Keratinocyte (primary cell): ENCODE results near the gene ABTB1. TPM values are rescaled to one million over a fixed set of nuclear protein-coding genes. Genes with fewer than 3 reads are reported as not detected.

Source experiments
- DNase-seq: peaks from one replicate; pipeline ENCODE4 v3.0.0-alpha.2; 2011; ENCODE audit warnings: low read depth, missing footprints, low spot score
- FAIRE-seq: peaks from 2 replicates; lab custom pipeline; 2011; peaks lifted over from hg19 to GRCh38; lab: Jason Lieb, UNC
- H2AFZ ChIP-seq: 2 replicates; pipeline ENCODE4 v1.6.0; 2012; ENCODE audit warnings: low read length, control low read depth, inconsistent platforms; ENCODE audit not compliant: control insufficient read depth
- H3K27ac ChIP-seq: 2 replicates; pipeline ENCODE4 v1.5.1; 2011; ENCODE audit warnings: low read length; ENCODE audit not compliant: control insufficient read depth, insufficient read depth
- H3K27me3 ChIP-seq: 3 replicates; pipeline ENCODE4 v1.6.0; 2011; ENCODE audit warnings: low read length; ENCODE audit not compliant: control insufficient read depth, insufficient read depth; ENCODE audit errors: extremely low read depth
- H3K36me3 ChIP-seq, 2 experiments: 2 replicates in 1 of 2; 3 replicates in 1 of 2; pipeline ENCODE4 v1.5.1; 2011; ENCODE audit warnings: low read length in 2 of 2, mild to moderate bottlenecking in 1 of 2; ENCODE audit not compliant: control insufficient read depth in 2 of 2, insufficient read depth in 2 of 2; ENCODE audit errors: extremely low read depth in 1 of 2
- H3K4me1 ChIP-seq: 3 replicates; pipeline ENCODE4 v1.5.1; 2011; ENCODE audit warnings: low read length; ENCODE audit not compliant: control insufficient read depth, insufficient read depth; ENCODE audit errors: extremely low read depth
- H3K4me2 ChIP-seq: 3 replicates; pipeline ENCODE4 v1.6.0; 2011; ENCODE audit warnings: low read depth, low read length; ENCODE audit not compliant: control insufficient read depth, insufficient read depth; ENCODE audit errors: extremely low read depth
- H3K4me3 ChIP-seq, 3 experiments: fragments of 200-600 bp in 1 of 3; sonication (generic) in 1 of 3; 2 replicates in 2 of 3; 3 replicates in 1 of 3; pipeline ENCODE4 v1.5.1; 2011 to 2016; ENCODE audit warnings: low read length in 3 of 3, mild to moderate bottlenecking in 3 of 3, control low read depth in 2 of 3, inconsistent platforms in 1 of 3, low read depth in 1 of 3, mixed read lengths in 1 of 3, mixed run types in 1 of 3, moderate library complexity in 1 of 3; ENCODE audit not compliant: control insufficient read depth in 2 of 3, insufficient read depth in 2 of 3; ENCODE audit errors: extremely low read depth in 1 of 3
- H3K79me2 ChIP-seq: 2 replicates; pipeline ENCODE4 v1.6.0; 2012; ENCODE audit warnings: low read length; ENCODE audit not compliant: control insufficient read depth, insufficient read depth
- H3K9ac ChIP-seq: 3 replicates; pipeline ENCODE4 v1.6.0; 2011; ENCODE audit warnings: low read length; ENCODE audit not compliant: control insufficient read depth, insufficient read depth; ENCODE audit errors: extremely low read depth
- H3K9me1 ChIP-seq: 3 replicates; pipeline ENCODE4 v1.6.0; 2011; ENCODE audit warnings: low read length; ENCODE audit not compliant: control insufficient read depth, insufficient read depth; ENCODE audit errors: extremely low read depth
- H3K9me3 ChIP-seq: 2 replicates; pipeline ENCODE4 v1.5.1; 2012; ENCODE audit warnings: low read depth, low read length; ENCODE audit not compliant: control insufficient read depth
- H4K20me1 ChIP-seq: 3 replicates; pipeline ENCODE4 v1.6.0; 2011; ENCODE audit warnings: low read length; ENCODE audit not compliant: control insufficient read depth, insufficient read depth; ENCODE audit errors: extremely low read depth
- EZH2 ChIP-seq: IDR thresholded peaks from one replicate; pipeline ENCODE4 v1.6.1; 2012; ENCODE audit warnings: inconsistent platforms, mild to moderate bottlenecking, low read length, moderate library complexity
- dilution Hi-C: fragments of 300-500 bp; cut with MboI; formaldehyde crosslinking; loops from one replicate; pipeline ENCODE4 v1.7.0; 2020; ENCODE audit warnings: low sequenced_read_pairs; ENCODE audit not compliant: extremely low pct_ligation_motif_present
- polyA plus RNA-seq, 5 experiments: library from polyadenylated mRNA; depleted of rRNA in 3 of 5; stranded (reverse) in 3 of 5; stranded (forward) in 1 of 5; unstranded in 1 of 5; fragments of >200 nt; gene quantifications; 1 replicate in 1 of 5; 2 replicates in 3 of 5; 3 replicates in 1 of 5; pipeline versions ENCODE4 v1.2.1 to v1.2.3, GENCODE V29; 2011 to 2012; ENCODE audit warnings: missing spikeins in 2 of 5, low read depth in 1 of 5, low replicate concordance in 1 of 5
- TF ChIP-seq, protein P1 (sequence below), 3 experiments: IDR thresholded peaks in 1 of 3; conservative IDR thresholded peaks in 1 of 3; optimal IDR thresholded peaks in 1 of 3; 2 replicates in 2 of 3; 3 replicates in 1 of 3; pipeline versions ENCODE3 to v1.5.1; 2011; ENCODE audit warnings: low read length in 3 of 3, mild to moderate bottlenecking in 3 of 3, moderate library complexity in 2 of 3, control low read depth in 1 of 3, inconsistent platforms in 1 of 3; ENCODE audit not compliant: insufficient read depth in 2 of 3; ENCODE audit errors: extremely low read depth in 1 of 3

Gene ABTB1
- polyA plus RNA-seq, 1 donor (not counting 4 experiments of a cell fraction or from before 2014, with no cell fraction given) = 11.6 TPM

DNA sequence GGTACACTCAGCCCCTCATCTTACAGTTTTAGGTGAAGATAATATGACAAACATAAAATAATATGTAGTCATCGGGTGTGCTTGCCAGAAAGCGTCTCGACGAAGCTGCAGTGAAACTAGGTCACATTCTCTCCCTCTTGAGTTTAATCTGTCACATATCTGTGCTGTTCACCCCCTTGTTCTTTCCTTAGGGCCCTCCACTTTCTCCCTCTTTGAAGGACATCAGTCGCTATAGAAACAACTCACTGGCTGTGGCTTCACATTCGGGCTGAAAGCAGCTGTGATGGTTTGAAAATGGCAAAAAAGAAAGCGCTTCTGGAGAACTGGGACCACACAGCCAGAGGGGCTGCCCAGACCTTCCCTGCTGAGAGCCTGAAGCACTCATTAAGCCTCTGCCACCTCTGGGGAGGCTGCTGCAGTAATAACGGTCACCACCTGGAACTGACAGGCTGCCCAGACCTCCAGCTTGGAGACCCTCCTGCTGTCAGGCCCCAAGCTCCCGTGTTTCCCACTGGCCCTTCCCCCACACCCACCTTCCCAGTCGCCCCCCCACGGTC is 50.3 kb downstream of the ABTB1 start:
- H3K9ac ChIP-seq = no peak overlapping the region

DNA sequence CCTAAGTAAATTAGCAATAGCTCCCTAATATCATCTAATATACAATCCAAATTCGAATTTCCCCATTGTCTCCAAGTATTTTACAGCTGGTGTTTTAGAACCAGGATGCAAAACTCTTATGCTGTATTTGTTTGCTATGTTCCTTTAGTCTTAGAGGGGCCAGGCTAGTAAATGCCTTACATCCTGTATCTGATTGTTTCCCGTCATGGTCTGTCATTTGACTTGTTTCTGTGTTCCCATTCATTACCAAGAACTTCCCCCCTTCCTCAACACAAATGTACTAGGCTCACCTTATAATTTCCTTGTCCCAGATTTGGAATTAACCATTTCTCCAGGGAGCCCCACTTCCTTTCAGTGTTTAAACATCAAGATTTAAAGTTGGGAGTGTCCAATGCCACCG is 54.1 kb downstream of the ABTB1 start:
- TF ChIP-seq, protein P1, sequence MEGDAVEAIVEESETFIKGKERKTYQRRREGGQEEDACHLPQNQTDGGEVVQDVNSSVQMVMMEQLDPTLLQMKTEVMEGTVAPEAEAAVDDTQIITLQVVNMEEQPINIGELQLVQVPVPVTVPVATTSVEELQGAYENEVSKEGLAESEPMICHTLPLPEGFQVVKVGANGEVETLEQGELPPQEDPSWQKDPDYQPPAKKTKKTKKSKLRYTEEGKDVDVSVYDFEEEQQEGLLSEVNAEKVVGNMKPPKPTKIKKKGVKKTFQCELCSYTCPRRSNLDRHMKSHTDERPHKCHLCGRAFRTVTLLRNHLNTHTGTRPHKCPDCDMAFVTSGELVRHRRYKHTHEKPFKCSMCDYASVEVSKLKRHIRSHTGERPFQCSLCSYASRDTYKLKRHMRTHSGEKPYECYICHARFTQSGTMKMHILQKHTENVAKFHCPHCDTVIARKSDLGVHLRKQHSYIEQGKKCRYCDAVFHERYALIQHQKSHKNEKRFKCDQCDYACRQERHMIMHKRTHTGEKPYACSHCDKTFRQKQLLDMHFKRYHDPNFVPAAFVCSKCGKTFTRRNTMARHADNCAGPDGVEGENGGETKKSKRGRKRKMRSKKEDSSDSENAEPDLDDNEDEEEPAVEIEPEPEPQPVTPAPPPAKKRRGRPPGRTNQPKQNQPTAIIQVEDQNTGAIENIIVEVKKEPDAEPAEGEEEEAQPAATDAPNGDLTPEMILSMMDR (optimal IDR thresholded peaks at IDR 0.05 in 1 of 3, IDR thresholded peaks at IDR 0.05 in 1 of 3, conservative IDR thresholded peaks at IDR 0.05 in 1 of 3; ENCODE audit: extremely low read depth in 1 of 3, insufficient read depth in 2 of 3, low read length in 3 of 3) = no peak
- no peak for TF ChIP-seq EZH2
- Histone ChIP-seq H3K27ac (no peak overlapping the region), H3K9me1 (no peaks in the 10 kb centered on the region), H3K4me3 (no peak overlapping the region), H3K36me3 (peaks cover 0 to 1% of the 10 kb centered on the region in 2 experiments), H3K27me3 (no peaks in the 10 kb centered on the region), H2AFZ (no peak overlapping the region), H3K79me2 (no peaks in the 10 kb centered on the region), H3K4me2 (no peak overlapping the region), H3K9me3 (no peaks in the 10 kb centered on the region), H3K4me1 (peaks cover 6% of the 10 kb centered on the region), H4K20me1 (no peaks in the 10 kb centered on the region), H3K9ac (no peak overlapping the region)
- dilution Hi-C loops = no loop called here
- DNase-seq (no peak), FAIRE-seq (no peak)

More for the DNA sequence above, 50.3 kb downstream of the ABTB1 start:
- Histone ChIP-seq H4K20me1 (no peaks in the 10 kb centered on the region), H3K27me3 (no peaks in the 10 kb centered on the region), H2AFZ (no peak overlapping the region), H3K36me3 (peaks cover 0 to 1% of the 10 kb centered on the region in 2 experiments), H3K4me2 (no peak overlapping the region), H3K9me1 (no peaks in the 10 kb centered on the region), H3K4me1 (peaks cover 6% of the 10 kb centered on the region), H3K27ac (no peak overlapping the region), H3K4me3 (no peak overlapping the region), H3K79me2 (no peaks in the 10 kb centered on the region), H3K9me3 (no peaks in the 10 kb centered on the region)
- no peak for FAIRE-seq
- dilution Hi-C loops = no loop called here
- no peak for TF ChIP-seq EZH2
- TF ChIP-seq, protein P1 (optimal IDR thresholded peaks at IDR 0.05 in 1 of 3, IDR thresholded peaks at IDR 0.05 in 1 of 3, conservative IDR thresholded peaks at IDR 0.05 in 1 of 3; ENCODE audit: extremely low read depth in 1 of 3, insufficient read depth in 2 of 3, low read length in 3 of 3) = no peak
- no peak for DNase-seq
